DND-41 (cell line): ENCODE results near the gene ADH1C.

Experiments
- CTCF ChIP-seq: IDR thresholded peaks from 2 replicates; pipeline ENCODE4 v1.5.1; 2012; ENCODE audit warnings: borderline replicate concordance, low read length, moderate library complexity, mild to moderate bottlenecking; ENCODE audit not compliant: poor library complexity, severe bottlenecking; ENCODE audit errors: extremely low read depth
- EZH2 ChIP-seq: IDR thresholded peaks from 3 replicates; pipeline ENCODE4 v1.6.1; 2012; ENCODE audit warnings: borderline replicate concordance, low read depth, mild to moderate bottlenecking, moderate library complexity, low read length, inconsistent platforms; ENCODE audit not compliant: severe bottlenecking

- TF ChIP-seq CTCF: no peak
- TF ChIP-seq EZH2: no peak
These were observed 28.8 kb downstream of the ADH1C start for GRCh38 chr4:99323756-99324155.
